Measurements from ENCODE around the gene PAX2. TPM values are rescaled to one million over a fixed set of nuclear protein-coding genes. Genes with fewer than 3 reads are reported as not detected.

PAX2 gene
- total RNA-seq, 4 donors from 2014 or later: not detected

- no peak for TF ChIP-seq POLR2A (IDR thresholded peaks at IDR 0.05)
- TF ChIP-seq CTCF (IDR thresholded peaks at IDR 0.05): no peak
- TF ChIP-seq EP300 (IDR thresholded peaks at IDR 0.05): no peak
- no peak for DNase-seq (ENCODE audit: low spot score in 2 of 2)
- H3K4me3 ChIP-seq: no peak overlapping the region
- peaks cover 8 to 100% of the 10 kb centered on the region in 2 donors for H3K27me3 ChIP-seq
- no peaks in the 10 kb centered on the region for H3K36me3 ChIP-seq
- 59 to 63% methylated on average over 7 of the region's 7 CpGs for WGBS, 2 donors
- H3K9me3 ChIP-seq: no peaks in the 10 kb centered on the region
- H3K4me1 ChIP-seq: peaks cover 0 to 57% (median 22%) of the 10 kb centered on the region in 4 donors
- no peak overlapping the region for H3K27ac ChIP-seq
Observed at GRCh38 chr10:100734295-100735086, 10.9 kb upstream of the PAX2 start.

- Histone ChIP-seq H3K4me1 (peaks cover 0 to 57% (median 19%) of the 10 kb centered on the region in 4 donors), H3K27ac (no peak overlapping the region), H3K4me3 (no peak overlapping the region), H3K27me3 (peaks cover 10 to 100% of the 10 kb centered on the region in 2 donors), H3K36me3 (no peaks in the 10 kb centered on the region), H3K9me3 (no peaks in the 10 kb centered on the region)
- TF ChIP-seq POLR2A (IDR thresholded peaks at IDR 0.05) (no peak), CTCF (IDR thresholded peaks at IDR 0.05) (no peak), EP300 (IDR thresholded peaks at IDR 0.05) (no peak)
- WGBS, 2 donors: 28% methylated on average over 7 of the region's 7 CpGs
- no peak for DNase-seq (ENCODE audit: low spot score in 2 of 2)
Observed at GRCh38 chr10:100735087-100735336, 10.4 kb upstream of the PAX2 start.

GRCh38 chr10:100735337-100736143 lies 9.8 kb upstream of the PAX2 start:
- H3K27me3 ChIP-seq: peaks cover 10 to 100% of the 10 kb centered on the region in 2 donors
- no peaks in the 10 kb centered on the region for H3K9me3 ChIP-seq
- DNase-seq (ENCODE audit: low spot score in 2 of 2): no peak
- H3K36me3 ChIP-seq: no peaks in the 10 kb centered on the region
- WGBS, 2 donors: 6 to 7% methylated on average over 47 to 72 of the region's 73 CpGs
- TF ChIP-seq CTCF (IDR thresholded peaks at IDR 0.05): no peak
- TF ChIP-seq EP300 (IDR thresholded peaks at IDR 0.05): no peak
- no peak for TF ChIP-seq POLR2A (IDR thresholded peaks at IDR 0.05)
- peaks cover 0 to 54% (median 13%) of the 10 kb centered on the region in 4 donors for H3K4me1 ChIP-seq
- H3K27ac ChIP-seq: no peak overlapping the region
- H3K4me3 ChIP-seq: no peak overlapping the region

- H3K9me3 ChIP-seq: no peaks in the 10 kb centered on the region
- no peaks in the 10 kb centered on the region for H3K36me3 ChIP-seq
- peaks cover 0 to 51% (median 8%) of the 10 kb centered on the region in 4 donors for H3K4me1 ChIP-seq
- no peak overlapping the region for H3K27ac ChIP-seq
- H3K27me3 ChIP-seq: peaks cover 9 to 100% of the 10 kb centered on the region in 2 donors
- H3K4me3 ChIP-seq: no peak overlapping the region
- 42 to 57% methylated on average over 6 of the region's 6 CpGs for WGBS, 2 donors
- TF ChIP-seq POLR2A (IDR thresholded peaks at IDR 0.05) (no peak), EP300 (IDR thresholded peaks at IDR 0.05) (no peak), CTCF (IDR thresholded peaks at IDR 0.05) (no peak)
- DNase-seq (ENCODE audit: low spot score in 2 of 2): no peak
Observed at GRCh38 chr10:100736144-100736808, 9.1 kb upstream of the PAX2 start.
